ENCODE data around the gene TYRP1.
"Not testable (repeated sequence)": the region's sequence is repeated elsewhere in the genome, so short reads cannot be mapped to it uniquely, and the experiment has no call there.

The TYRP1 gene, protein sequence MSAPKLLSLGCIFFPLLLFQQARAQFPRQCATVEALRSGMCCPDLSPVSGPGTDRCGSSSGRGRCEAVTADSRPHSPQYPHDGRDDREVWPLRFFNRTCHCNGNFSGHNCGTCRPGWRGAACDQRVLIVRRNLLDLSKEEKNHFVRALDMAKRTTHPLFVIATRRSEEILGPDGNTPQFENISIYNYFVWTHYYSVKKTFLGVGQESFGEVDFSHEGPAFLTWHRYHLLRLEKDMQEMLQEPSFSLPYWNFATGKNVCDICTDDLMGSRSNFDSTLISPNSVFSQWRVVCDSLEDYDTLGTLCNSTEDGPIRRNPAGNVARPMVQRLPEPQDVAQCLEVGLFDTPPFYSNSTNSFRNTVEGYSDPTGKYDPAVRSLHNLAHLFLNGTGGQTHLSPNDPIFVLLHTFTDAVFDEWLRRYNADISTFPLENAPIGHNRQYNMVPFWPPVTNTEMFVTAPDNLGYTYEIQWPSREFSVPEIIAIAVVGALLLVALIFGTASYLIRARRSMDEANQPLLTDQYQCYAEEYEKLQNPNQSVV

DNA sequence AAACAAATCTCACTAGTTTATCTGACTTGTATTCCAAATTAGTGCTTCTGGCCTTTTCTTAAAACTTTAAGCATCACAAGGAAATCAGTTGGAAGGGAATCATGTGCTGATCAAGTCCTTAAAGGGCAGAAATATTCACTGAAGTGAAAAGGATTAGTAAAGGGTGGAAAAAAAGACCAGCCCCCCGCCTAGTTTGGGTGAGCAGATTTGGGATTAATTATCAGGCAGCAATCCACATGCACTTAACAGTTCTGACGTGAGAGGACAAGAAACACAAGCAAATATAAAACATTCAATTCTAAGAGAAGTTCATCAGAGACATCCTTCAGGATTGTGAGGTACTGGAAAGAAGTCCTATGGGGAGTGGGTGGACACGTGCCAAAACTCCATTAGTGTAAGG, at the start of gene TYRP1:
Gene TYRP1 (plus strand): TSS at position 245 of the 400 bp plus-strand sequence. CDS start 612 bp downstream, outside the sequence.
- DNase-seq (ENCODE audit: low read depth): no peak

DNA sequence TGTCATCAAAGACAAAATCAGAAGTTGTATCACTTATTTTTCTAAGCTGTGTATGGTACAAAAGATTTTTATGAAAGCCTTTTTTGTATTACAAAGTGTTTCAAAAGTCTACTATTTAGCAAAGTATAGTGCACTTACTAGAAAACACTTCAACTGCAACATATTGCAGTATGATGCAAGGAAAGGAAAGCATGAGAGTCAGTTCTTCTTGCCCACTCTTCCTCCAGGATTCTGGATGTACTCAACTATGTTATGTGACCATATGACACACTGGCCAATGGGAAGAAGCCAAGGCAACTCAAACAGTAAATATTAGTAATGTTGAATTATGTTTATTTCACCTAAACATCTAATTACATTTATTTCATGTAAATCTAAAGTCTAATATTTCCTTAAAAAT, 49.5 kb upstream of the TYRP1 start:
- DNase-seq (ENCODE audit: low read depth): no peak

DNA sequence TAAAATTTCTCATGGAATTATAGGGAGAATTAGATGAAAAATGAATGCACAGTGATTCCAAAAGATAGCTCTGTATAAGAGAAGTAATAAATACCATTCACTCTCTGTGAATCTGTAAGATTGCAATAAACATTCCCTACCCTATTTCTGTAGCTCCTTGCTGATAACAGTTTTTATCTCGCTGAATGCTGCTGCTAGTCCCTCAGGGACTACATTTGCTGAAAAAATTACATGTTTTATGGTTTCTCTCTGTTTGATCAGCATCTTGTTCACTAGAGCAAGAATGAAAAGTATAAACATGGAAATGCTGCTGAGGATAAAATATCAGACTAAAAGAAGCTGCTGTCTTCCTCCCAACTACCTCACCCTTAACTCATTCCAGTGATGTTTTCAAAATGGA, 44.3 kb upstream of the TYRP1 start:
- no peak for DNase-seq (ENCODE audit: low read depth)

DNA sequence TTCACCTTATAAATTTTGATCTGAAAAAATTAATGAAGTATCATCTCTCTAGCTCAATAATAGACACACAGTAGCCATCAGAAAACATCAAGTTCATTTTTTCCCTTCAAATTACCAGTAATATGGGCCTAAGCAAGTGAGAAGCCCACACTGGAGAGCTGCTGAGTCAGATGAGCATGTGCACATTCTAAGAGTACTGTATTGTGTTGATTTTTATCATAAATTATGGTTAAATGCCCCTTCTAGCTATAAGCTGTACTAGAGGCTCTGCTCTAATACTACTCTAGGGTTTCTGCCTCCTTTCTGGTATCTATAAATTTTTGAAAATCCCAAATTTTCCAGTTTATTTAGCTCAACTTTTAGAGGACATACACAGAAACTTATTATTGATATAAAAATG, 42.1 kb upstream of the TYRP1 start:
- no peak for DNase-seq (ENCODE audit: low read depth)

DNA sequence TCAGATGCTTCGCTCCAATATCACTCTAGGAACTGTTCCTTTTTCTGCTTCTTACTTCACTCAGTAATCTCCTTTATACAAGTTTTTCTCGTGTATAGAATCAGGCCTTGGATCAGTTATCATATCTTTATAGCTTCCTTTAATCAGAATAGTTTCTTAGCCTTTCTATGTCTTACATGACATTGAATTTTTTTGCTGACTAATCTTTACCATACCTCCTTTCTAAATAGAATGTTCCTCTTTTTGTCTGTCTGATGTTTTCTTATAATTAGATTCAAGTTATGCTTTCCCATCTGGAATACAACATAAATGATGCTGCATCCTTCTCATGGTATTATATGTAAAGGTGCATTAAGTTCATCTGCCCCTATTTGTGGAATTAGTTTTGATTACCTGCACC, 40.2 kb upstream of the TYRP1 start:
- no peak for DNase-seq (ENCODE audit: low read depth)

DNA sequence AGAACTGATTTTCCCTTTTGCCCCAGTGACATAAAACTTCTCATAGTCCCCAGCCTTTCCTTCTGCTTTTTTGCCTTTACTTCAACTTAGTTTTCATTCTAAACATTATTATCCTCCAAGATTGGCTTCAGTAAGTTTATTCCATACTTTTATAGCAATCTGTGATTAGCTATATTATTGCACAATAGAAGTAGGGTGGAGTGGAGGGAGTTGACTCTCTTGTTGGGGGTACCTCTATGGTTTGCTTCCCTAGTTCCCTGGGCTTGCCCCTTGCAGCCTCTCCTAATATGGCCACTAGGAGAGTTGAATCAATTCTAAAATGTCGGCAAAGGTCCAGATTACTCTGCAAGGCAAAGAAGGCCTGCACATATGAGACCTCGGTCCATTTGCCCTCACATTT, 36.4 kb upstream of the TYRP1 start:
- DNase-seq (ENCODE audit: low read depth): no peak

DNA sequence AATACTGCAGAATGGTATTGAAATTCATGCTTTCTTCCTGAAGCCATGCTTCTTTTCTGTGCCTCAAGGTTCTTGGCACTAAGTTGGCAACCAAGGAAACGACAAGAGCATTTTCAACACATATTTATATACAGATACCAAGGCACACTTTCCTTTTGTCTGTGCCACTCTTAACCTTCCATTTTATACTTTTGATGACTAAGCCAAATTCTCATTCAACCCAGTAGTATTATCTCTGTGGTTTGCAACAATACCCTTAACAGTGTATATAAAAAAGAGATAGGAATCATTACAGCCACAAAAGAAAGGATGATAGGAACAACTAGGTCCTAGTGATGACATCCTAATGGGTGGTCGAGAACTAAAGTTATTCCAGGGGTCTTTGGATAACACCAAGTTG, 36.0 kb upstream of the TYRP1 start:
- DNase-seq (ENCODE audit: low read depth): no peak

DNA sequence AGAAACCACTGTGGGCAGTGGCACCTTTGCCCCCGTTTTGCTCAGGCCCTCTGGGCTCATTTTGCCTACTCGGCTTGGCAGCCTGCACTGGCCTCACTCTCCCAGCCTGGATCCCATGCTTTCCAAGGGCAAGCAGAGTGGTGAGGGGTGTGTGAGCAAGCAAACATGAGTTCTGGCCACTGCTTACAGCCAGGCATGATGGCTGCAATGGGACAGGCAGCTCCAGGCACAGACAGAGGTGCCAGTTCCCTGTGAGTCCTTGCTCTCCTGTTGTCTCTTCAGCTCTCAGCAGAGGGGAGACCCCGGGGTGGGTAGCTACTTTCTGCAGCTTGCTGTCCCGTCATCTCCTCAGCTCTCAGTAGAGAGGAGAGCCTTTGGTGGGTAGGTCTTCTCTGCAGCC, 35.2 kb upstream of the TYRP1 start:
- no peak for DNase-seq (ENCODE audit: low read depth)

DNA sequence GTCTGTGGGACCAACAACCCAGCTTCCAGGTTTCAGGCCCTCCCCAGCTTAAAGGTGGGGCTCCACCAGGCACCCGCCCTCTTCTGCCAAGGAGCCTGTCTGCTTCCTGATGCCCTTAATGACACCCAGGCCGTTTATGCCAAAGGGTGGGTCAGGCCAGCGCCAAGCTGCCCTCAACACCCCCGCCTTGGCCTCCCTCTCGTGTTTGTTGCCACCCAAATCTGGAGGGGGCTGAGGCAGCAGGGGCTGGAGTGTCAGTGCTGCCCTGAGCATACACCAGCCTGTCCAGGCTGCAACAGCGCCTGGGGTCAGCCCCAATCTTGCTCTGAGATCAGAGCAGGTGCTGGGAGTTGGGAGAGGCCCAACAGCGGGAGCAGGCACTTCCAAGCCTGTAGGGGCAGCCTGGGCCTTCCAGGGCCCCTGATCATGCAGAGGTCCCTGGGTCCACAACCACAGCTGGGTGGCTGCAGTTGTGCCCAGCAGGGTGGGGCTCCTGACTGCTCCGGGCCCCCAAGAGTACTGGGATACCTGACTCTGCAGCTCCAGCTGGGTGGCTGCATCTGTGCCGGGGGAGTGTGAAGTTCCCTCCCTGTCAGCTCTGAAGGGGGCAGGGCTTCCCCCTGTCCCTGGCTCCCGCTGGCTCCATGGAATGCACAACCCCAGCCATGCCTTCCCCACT, 34.5 kb upstream of the TYRP1 start:
- no peak for DNase-seq (ENCODE audit: low read depth)

DNA sequence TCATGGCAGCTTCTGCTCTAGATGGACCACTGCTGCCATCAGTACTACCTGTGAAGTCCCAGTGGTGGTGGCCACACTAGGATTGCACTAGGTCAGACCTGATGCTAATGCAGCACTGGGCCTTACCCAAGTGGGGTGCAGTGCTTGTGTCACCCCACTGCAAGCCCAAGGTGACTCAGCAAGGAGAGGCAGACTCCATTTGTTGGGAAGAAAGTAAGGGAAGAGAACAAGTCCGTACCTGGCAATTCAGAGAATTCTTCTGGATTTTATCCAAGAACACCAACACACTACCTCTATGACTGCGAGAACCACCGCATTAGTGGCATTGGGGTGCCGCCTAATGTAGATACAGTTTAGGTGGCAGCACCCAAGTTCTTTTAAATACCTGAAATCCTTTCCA, 34.0 kb upstream of the TYRP1 start:
- no peak for DNase-seq (ENCODE audit: low read depth)

DNA sequence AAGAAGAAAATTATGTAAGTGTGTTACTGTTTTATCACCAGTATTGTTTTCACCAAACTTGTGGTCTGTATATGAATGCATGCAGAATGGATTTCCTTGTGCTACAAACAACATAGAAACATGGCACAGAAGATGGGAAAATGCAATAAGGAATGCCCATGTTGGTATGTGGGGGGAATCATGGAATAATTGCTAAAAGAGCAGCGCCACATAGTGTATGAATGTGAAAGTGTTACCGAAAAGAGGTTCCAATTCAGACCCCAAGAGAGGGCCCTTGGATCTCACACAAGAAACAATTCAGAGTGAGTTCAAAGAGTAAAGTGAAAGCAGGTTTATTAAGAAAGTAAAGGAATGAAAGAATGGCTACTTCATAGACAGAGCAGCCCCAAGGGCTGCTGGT, 26.4 kb upstream of the TYRP1 start:
- no peak for DNase-seq (ENCODE audit: low read depth)

DNA sequence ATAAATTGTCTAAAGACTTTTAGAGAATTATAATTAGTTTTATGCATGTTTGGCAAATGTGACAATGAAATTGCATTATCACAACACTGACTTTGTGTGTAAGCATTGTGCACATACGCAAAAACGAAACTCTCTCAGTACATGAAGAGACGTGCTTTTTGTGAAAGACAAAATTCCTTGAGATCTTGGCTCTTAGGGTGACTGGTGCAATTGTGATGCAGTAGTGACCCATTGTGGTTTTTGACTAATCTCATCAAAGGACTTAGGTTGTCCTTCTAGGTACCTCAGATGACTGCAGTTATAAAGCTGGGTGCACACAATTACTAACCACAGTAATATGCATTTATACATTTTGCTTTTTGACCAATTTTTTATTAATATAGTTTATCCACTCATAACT, 25.3 kb upstream of the TYRP1 start:
- no peak for DNase-seq (ENCODE audit: low read depth)

DNA sequence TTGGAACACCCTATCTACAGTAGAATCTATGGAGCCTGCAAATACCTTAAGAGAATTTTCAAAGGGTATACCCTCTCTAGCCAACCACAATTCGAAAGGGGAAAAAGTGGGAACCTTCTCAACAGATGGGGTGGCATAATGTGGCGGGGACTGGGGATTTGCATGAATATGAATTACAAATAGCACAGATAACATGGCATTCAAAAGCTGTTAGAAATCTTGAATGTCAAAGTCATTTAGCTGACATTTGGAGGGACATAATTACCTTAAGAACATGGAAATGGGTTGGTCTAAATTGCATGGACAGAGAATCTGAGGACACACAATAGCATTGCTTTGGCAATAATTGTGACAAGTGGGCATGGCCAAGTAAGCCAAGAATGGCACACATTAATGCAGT, 23.2 kb upstream of the TYRP1 start:
- DNase-seq (ENCODE audit: low read depth): no peak

DNA sequence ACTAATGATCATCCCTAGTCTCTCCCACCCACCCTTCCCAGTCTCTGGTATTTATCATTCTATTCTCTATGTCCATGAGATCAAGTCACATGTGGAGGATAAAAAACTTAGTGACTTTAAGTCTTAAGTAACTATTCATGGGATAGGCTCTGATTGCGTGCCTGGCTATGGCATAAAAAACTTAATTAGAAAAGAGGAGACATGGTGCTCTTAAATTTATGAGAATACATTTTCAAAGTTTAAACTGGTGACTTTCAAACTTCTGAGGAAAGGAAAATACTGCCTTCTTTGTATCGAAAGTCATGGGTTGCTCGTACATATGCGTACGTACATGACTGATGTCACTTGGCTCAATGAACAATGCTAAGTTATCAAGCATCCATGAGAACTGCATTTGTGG, 18.2 kb upstream of the TYRP1 start:
- DNase-seq (ENCODE audit: low read depth): no peak

DNA sequence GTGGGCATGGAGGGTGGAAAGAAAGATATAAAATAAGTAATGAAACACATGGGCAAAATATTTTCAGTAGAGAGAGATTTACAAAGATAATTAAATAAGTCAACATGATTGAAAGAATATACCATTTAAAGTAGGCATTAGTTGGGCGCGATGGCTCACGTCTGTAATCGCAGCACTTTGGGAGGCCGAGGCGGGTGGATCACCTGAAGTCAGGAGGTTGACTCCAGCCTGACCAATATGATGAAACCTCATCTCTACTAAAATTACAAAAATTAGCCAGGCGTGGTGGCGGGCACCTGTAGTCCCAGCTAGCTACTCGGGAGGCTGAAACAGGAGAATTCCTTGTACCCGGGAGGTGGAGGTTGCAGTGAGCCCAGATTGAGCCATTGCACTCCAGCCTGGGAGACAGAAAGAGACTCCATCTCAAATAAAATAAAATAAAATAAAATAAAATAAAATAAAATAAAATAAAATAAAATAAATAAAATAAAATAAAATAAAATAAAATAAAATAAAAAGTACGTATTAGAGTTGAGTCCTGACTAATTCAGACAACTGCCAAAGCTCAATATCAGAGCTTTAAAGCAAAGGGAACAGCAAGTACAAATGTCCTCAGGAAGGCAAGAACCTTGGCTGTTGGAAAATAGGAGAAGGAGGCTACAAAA, 15.6 kb upstream of the TYRP1 start:
- not testable (repeated sequence) for DNase-seq (ENCODE audit: low read depth)

DNA sequence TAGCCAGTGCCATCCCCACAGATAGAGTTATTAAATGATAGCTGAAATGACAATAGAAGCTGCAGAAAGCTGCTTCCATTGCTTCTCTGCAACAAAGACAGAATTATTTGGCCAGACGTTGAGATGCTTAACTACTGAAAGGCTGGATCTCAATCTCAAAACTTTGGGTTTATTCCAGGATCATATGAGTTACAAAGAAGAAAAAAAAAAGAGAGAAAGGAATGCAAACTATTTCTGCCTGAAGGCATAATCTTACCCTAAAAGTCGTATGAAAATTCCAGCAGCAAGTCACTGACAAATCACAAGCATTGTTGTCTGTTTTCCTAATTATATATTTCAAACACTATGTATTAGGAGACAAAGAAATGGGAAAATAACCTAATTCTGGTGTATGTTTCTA, 12.8 kb upstream of the TYRP1 start:
- DNase-seq (ENCODE audit: low read depth): no peak

DNA sequence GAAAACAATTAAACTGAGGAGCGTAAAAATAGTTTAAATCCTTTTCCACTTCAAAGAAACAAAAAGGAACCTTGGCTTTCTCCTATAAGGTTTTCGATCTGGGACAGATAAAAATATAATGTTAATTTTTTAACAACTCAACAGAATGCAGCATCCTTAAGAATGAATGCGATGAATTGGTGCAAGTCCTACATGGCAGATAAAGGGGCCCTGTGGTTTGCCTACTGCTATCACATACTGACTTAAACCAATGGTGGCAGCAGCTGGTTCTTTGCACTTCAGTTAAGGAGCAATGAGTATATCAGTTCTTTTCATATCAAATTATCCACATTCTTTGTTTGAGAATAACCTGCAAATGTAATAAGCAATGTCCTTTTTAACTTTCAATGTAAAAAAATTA, 12.4 kb upstream of the TYRP1 start:
- no peak for DNase-seq (ENCODE audit: low read depth)

DNA sequence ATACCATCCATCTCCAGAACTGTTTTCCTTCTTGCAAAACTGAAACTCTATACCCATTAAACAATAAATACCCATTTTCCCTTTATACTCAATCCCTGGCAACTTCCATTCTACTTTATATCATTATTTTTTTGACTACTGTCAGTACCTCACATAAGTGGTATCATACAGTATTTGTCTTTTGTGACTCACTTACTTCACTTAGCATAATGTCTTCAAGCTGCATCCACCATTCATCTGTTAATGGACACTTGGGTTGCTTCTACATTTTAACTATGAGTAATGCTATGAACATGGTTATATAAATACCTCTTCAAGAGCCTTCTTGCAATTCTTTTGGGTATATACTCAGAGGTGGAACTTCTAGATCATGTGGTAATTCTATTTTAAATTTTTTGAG, 11.6 kb upstream of the TYRP1 start:
- DNase-seq (ENCODE audit: low read depth): no peak

DNA sequence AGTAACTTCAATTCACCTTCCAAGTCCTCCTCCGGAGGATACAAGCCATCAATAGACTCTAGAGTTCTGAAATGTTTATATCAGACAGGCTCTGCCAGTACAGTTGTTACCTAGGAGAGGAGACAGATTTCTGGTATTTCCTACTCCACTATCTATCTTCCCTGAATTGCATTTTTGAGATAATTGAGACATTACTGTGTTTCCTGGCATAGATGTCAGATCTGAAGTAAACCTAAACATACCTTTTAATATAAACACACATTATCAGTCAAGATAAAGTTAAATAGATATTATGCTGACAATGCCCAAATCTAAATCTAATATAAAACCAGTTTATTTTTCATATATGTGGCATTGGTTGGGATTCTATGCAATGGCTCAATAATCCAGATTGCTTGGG, 8.2 kb upstream of the TYRP1 start:
- DNase-seq (ENCODE audit: low read depth): no peak

DNA sequence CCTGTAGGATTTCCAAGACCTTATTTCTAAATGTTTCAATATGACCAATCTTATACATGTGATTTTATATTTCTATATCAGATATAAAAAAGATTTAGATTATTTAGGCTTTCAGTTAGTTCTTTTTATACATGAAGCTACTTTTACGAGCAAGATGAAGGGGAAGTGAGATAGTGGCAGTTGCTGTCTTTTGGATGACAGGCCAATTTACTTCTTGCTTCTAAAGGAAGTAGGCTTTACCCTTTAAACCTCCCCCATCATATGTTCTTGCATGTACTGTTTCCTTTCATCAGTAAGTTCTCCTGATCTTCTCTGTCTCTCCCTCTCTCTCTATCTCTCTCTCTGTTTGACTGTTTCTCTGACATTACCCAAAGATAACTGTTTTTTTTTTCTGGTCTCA, 4.0 kb upstream of the TYRP1 start:
- DNase-seq (ENCODE audit: low read depth): no peak

DNA sequence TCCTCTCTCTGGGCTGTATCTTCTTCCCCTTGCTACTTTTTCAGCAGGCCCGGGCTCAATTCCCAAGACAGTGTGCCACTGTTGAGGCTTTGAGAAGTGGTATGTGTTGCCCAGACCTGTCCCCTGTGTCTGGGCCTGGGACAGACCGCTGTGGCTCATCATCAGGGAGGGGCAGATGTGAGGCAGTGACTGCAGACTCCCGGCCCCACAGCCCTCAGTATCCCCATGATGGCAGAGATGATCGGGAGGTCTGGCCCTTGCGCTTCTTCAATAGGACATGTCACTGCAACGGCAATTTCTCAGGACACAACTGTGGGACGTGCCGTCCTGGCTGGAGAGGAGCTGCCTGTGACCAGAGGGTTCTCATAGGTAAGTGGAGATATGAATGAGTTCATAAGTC, 828 bp downstream of the TYRP1 start:
- no peak for DNase-seq (ENCODE audit: low read depth)

DNA sequence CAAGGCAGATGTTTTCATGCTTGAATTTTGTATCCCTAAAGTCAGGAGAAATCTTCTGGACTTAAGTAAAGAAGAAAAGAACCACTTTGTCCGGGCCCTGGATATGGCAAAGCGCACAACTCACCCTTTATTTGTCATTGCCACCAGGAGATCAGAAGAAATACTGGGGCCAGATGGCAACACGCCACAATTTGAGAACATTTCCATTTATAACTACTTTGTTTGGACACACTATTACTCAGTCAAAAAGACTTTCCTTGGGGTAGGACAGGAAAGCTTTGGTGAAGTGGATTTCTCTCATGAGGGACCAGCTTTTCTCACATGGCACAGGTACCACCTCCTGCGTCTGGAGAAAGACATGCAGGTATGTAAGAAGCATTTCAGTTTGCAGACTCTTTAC, 2.3 kb downstream of the TYRP1 start:
- DNase-seq (ENCODE audit: low read depth): no peak

All from HS-27A (cell line).